Measurements from ENCODE around the gene SELENOK.
"Not testable (repeated sequence)": the region's sequence is repeated elsewhere in the genome, so short reads cannot be mapped to it uniquely, and the experiment has no call there.

Gene SELENOK

DNA sequence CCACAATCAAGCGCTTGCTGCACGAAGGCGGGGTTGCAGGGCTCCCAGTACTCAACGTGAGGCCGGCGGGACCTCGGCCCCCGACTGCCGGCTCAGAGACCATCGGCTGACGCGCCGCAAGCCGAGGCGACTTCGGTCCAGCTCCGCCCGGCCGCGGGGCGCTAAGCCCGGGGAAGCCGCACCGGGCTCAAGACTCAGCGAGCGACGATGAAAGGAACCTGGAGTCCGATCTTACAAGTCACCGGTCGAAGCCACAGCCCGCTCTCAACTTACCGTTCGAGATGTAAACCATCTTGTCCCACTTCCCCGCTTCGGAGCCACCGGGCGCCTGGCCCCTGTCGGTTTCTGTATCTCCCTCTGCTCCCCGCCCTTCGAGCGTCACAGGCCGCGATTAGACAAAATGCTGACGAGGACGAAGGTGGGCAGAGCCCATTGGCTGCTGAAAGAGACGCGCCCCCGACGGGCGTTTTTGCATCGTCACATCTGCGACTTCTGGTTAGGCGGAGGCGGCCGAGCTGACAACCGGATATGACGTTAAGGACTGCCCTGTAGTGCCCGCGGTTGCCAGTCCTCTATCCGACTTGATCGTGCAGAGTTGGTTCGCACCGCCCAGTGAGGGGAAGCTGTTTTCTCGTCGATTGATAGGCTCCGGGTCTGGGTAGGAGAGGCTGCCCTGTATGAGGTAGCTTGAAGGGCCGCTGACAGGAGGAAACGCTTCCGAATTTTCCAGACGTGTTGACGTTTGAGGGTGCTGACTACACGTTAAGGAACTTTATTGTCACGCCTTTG, at the start of gene SELENOK:
Gene SELENOK, minus strand, starts transcription at position 363 of the 789 bp plus-strand sequence.
- DNase-seq = peak; percentile 100

- DNase-seq = no peak
Measured at GRCh38 chr3:53941184-53941583, 49.5 kb upstream of the SELENOK start.

DNA sequence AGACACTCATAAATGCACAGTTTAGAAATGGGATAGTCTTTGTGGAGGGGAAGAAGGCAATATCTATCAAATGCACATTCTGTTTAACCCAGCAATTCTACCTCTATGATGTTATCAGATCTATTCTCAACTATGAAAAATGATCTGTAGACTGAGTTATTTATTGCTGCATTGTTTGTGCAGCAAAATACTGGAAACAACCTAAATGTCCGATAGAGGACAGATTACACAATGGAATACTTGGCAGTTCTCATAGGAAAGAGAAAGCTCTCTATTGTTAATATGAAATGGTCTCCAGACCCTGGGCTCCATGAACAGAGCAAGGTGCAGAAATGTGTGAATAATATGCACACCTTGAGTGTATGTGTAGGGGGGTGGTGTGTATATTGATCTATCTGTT, 49.0 kb upstream of the SELENOK start:
- DNase-seq = no peak

DNA sequence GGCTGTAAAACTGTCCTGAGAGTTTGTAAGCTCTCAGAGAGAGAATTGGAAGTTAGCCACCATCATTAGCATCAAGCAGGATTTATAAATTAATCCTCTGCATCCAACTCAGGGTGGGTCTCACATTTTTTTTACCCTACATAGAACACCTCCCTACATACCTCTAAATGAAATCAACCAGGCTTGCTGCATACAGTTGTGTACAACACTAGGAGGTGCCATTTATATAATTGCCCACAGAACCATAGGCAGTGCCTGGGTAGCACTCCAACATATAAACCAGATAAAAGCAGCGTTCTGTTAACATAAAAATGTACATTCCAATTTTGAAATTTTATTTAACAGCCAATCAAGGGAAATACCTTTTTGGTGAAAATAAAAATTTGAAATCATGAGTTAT, 48.2 kb upstream of the SELENOK start:
- DNase-seq = no peak

DNA sequence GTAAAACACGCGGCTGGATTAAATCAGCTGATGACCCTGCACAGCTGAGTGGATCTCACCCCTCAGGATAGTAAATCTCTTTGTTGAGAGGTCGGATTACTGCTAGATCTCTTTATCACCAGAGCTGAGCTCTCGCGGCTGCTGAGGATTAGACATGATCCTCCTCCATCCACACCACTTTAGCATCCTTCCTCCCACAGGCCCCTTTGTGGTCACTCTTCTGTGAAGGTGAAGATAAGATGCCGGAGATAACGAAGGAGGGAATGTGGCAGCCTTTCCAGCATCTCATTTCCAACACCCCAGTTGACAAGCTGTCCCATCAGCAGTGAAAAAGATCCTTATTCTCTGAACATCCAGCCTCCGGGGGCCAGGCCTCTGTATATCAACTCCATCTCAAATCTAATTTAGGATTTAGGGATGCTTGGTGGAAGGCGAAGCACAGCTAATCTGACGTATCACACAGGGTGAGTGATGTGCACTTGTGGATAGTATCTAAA, 47.5 kb upstream of the SELENOK start:
- DNase-seq = no peak

DNA sequence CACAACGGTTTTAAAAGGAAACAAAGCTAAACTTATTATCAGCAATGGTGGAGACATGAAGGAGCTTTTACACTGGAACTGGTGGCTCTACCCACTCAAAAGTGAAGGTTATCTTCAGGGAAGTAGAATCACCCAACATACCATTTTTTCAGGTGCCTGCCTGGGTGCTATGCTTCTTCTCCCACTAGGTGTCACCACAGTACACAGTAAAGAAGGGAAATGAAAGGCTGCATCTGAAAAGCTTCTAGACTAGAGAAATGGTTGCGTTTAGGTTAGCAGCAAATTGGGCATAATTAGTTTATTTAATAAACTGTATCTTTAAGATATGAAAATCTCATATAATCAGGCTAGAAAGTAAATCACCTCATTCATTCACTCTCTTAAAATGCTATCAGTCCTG, 47.0 kb upstream of the SELENOK start:
- DNase-seq = peak; percentile 66

GRCh38 chr3:53936347-53936746, 44.7 kb upstream of the SELENOK start:
- no peak for DNase-seq

DNA sequence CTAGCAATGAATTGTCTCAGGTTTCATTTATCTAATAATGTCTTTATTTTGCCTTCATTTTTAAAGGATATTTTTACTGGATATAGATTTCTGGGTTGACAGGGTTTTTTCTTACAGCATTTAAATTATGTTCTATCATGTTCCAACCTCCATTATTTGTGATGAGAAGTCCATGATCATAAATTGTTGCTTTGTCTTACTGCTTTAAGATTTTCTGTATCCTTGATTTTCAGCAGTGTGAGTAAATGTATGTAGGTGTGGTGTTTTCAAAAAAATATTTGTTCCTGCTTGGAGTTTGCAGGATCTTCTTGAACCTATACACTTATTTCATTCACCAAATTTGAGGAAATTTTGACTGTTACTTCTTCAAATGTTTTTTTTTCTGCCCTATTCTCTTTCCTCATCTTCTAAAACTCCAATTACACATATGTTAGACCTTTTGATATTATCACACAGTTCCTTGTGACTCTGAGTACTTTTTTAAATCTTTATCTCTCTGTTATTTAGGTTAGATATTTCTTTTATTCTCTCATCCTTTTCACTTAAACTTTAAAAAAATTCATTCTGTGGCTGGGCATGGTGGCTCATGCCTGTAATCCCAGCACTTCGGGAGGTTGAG, 43.7 kb upstream of the SELENOK start:
- no peak for DNase-seq

GRCh38 chr3:53927208-53927872, 35.7 kb upstream of the SELENOK start:
- not testable (repeated sequence) for DNase-seq

- DNase-seq = no peak
Measured at GRCh38 chr3:53921296-53921695, 29.6 kb upstream of the SELENOK start.

DNA sequence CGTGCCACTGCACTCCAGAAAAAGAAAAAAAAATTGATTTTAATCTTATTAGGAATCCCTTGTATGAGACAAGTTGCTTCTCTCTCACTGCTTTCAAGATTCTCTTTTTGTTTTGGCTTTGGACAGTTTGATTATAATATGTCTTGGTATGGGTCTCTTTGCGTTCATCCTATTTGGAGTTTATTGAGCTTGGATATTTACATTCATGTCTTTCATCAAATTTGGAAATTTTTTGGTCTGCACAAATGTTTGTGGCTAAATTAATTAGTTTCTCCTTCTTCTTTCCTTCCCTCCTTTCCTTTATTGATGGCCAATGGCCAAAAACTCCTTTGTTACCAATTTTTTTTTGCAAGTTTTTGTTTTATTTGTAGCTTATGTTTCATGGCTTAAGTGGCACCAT, 28.1 kb upstream of the SELENOK start:
- DNase-seq = no peak

GRCh38 chr3:53913401-53913800, 21.7 kb upstream of the SELENOK start:
- DNase-seq = no peak

- no peak for DNase-seq
Measured at GRCh38 chr3:53902711-53903110, 11.1 kb upstream of the SELENOK start.

DNA sequence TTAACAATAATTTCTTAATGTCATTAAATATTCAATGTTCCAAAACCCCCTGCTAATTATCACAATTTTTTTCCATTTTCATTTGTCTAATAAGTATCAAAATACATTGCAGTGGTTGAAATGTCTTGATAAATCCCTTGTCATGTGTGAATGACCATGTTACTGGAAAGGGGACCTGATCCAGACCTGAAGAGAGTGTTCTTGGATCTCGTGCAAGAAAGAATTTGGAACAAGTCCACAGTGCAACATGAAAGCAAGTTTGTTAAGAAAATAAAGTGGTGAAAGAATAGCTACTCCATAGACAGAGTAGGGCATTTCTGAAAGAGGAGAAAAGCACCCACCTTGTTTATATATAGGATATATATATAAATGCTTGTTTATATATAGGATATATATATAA, 10.4 kb upstream of the SELENOK start:
- DNase-seq = no peak

- DNase-seq = no peak
Measured at GRCh38 chr3:53900666-53901331, 9.1 kb upstream of the SELENOK start.

DNA sequence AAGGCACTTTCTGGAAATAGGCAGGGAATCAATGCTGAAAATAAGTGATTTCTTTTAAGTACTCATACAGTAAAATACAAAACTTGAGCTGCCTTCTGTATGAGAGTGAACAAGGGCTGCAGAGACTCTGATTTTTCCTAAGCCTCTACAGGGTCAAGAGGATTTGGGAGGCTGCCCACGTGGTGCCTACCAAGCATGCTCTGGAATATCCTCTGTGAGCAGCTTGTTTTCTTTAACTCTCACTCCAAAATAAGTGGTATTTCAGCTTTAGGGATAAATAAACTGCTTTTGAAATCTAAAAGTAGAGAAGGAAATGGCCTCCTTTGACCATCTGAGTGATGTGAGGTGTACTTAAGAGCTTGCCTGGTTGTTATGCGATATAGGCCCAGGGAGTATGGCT, 8.1 kb upstream of the SELENOK start:
- DNase-seq = no peak

GRCh38 chr3:53892286-53892637, 603 bp upstream of the SELENOK start:
- DNase-seq = no peak

- DNase-seq = no peak
Measured at GRCh38 chr3:53890726-53891475, 758 bp downstream of the SELENOK start.

GRCh38 chr3:53888232-53888631, 3.4 kb downstream of the SELENOK start:
- DNase-seq = no peak

- DNase-seq = no peak
Measured at GRCh38 chr3:53887446-53887845, 4.2 kb downstream of the SELENOK start.

- peak; percentile 14 for DNase-seq
Measured at GRCh38 chr3:53885239-53885638, 6.4 kb downstream of the SELENOK start.

- no peak for DNase-seq
Measured at GRCh38 chr3:53884623-53885022, 7.0 kb downstream of the SELENOK start.

GRCh38 chr3:53883008-53883407, 8.7 kb downstream of the SELENOK start:
- DNase-seq = no peak
